Measurements from ENCODE around the gene HS3ST3A1. TPM values are rescaled to one million over a fixed set of nuclear protein-coding genes. Genes with fewer than 3 reads are reported as not detected.
A peak's percentile ranks its signal among the peaks of the same experiment; 100 is the strongest.

Gene HS3ST3A1
- polyA plus RNA-seq, 3 donors = 0.20 TPM; not detected in 2

GRCh38 chr17:13537167-13537731 lies 64.5 kb downstream of the HS3ST3A1 start:
- Mint-ChIP-seq H3K27ac (peak overlapping the region in 1 of 7 donors; percentile 4), H3K4me1 (no peaks in the 10 kb centered on the region), H3K27me3 (ENCODE audit: low read depth in 3 of 3) (peaks cover 0 to 1% (median 0%) of the 10 kb centered on the region in 3 donors), H3K36me3 (no peaks in the 10 kb centered on the region), H3K9me3 (peaks cover 6 to 20% (median 11%) of the 10 kb centered on the region in 7 donors), H3K4me3 (no peak overlapping the region)
- Histone ChIP-seq H3K36me3 (replicated peaks in 1 of 2; ENCODE audit: control insufficient read depth in 1 of 2, insufficient read depth in 2 of 2, low read length in 2 of 2) (no peaks in the 10 kb centered on the region), H3K4me1 (ENCODE audit: control insufficient read depth in 1 of 2, insufficient read depth in 2 of 2, low read length in 2 of 2) (no peaks in the 10 kb centered on the region), H3K9me3 (replicated peaks in 1 of 2; ENCODE audit: control insufficient read depth in 1 of 2, insufficient read depth in 1 of 2, low read length in 2 of 2) (peaks cover 0 to 11% of the 10 kb centered on the region in 2 donors), H3K4me2 (replicated peaks; ENCODE audit: extremely low read depth, low read length, poor library complexity, severe bottlenecking) (no peak overlapping the region), H3K9ac (ENCODE audit: insufficient read depth, low read length, poor library complexity, severe bottlenecking) (no peak overlapping the region), H2AFZ (ENCODE audit: insufficient read depth, low read depth, low read length, poor library complexity, severe bottlenecking) (no peak overlapping the region), H4K20me1 (ENCODE audit: insufficient read depth, low read length) (no peaks in the 10 kb centered on the region), H3K79me2 (ENCODE audit: insufficient read depth, low read length) (no peaks in the 10 kb centered on the region), H3K4me3 (replicated peaks in 1 of 3; ENCODE audit: low read depth in 2 of 3, low read length in 3 of 3) (no peak overlapping the region), H3K27ac (ENCODE audit: low read depth in 1 of 2, low read length in 2 of 2) (no peak overlapping the region), H3K27me3 (ENCODE audit: control insufficient read depth in 2 of 2, insufficient read depth in 2 of 2, low read length in 2 of 2) (no peaks in the 10 kb centered on the region)
- TF ChIP-seq CTCF (IDR thresholded peaks at IDR 0.05) = no peak
- no peak for DNase-seq
- intact Hi-C loops (cut with micrococcal nuclease) = no loop called here
- no CpG with 5 or more reads among the region's 5 CpGs for WGBS (ENCODE audit: insufficient coverage)

GRCh38 chr17:13534946-13535345 lies 66.8 kb downstream of the HS3ST3A1 start:
- Histone ChIP-seq H3K27me3 (ENCODE audit: control insufficient read depth in 2 of 2, insufficient read depth in 2 of 2, low read length in 2 of 2) (no peaks in the 10 kb centered on the region), H3K4me2 (replicated peaks; ENCODE audit: extremely low read depth, low read length, poor library complexity, severe bottlenecking) (no peak overlapping the region), H2AFZ (ENCODE audit: insufficient read depth, low read depth, low read length, poor library complexity, severe bottlenecking) (no peak overlapping the region), H3K36me3 (replicated peaks in 1 of 2; ENCODE audit: control insufficient read depth in 1 of 2, insufficient read depth in 2 of 2, low read length in 2 of 2) (no peaks in the 10 kb centered on the region), H3K79me2 (ENCODE audit: insufficient read depth, low read length) (no peaks in the 10 kb centered on the region), H3K4me3 (replicated peaks in 1 of 3; ENCODE audit: low read depth in 2 of 3, low read length in 3 of 3) (no peak overlapping the region), H4K20me1 (ENCODE audit: insufficient read depth, low read length) (no peaks in the 10 kb centered on the region), H3K9me3 (replicated peaks in 1 of 2; ENCODE audit: control insufficient read depth in 1 of 2, insufficient read depth in 1 of 2, low read length in 2 of 2) (peaks cover 0 to 6% of the 10 kb centered on the region in 2 donors), H3K9ac (ENCODE audit: insufficient read depth, low read length, poor library complexity, severe bottlenecking) (no peak overlapping the region), H3K4me1 (ENCODE audit: control insufficient read depth in 1 of 2, insufficient read depth in 2 of 2, low read length in 2 of 2) (no peaks in the 10 kb centered on the region), H3K27ac (ENCODE audit: low read depth in 1 of 2, low read length in 2 of 2) (no peak overlapping the region)
- intact Hi-C loops (cut with micrococcal nuclease) = no loop called here
- DNase-seq = no peak
- Mint-ChIP-seq H3K27ac (no peak overlapping the region), H3K4me3 (no peak overlapping the region), H3K36me3 (no peaks in the 10 kb centered on the region), H3K9me3 (peaks cover 2 to 18% (median 7%) of the 10 kb centered on the region in 7 donors), H3K27me3 (ENCODE audit: low read depth in 3 of 3) (peaks cover 0 to 1% (median 0%) of the 10 kb centered on the region in 3 donors), H3K4me1 (no peaks in the 10 kb centered on the region)
- TF ChIP-seq CTCF (IDR thresholded peaks at IDR 0.05) = no peak
- no CpG with 5 or more reads among the region's 1 CpG for WGBS (ENCODE audit: insufficient coverage)

Data from CD14-positive monocyte (primary cell).